ENCODE measurements around the gene ATP8B3.

ATP8B3 gene

GRCh38 chr19:1813192-1814182, 1.4 kb upstream of the ATP8B3 start:
- H3K27me3 ChIP-seq (ENCODE audit: insufficient read depth, low read length, poor library complexity): no peaks in the 10 kb centered on the region
- H3K4me1 ChIP-seq (ENCODE audit: control insufficient read depth, low read depth, low read length): no peaks in the 10 kb centered on the region
- H2BK15ac ChIP-seq (replicated peaks; ENCODE audit: low read depth): no peak overlapping the region
- H3K27ac ChIP-seq (ENCODE audit: low read depth, low read length): no peak overlapping the region
- peak overlapping the region; percentile 48 for H3K9ac ChIP-seq (ENCODE audit: low read length)
- no peak overlapping the region for H4K8ac ChIP-seq (ENCODE audit: low read depth, low read length)
- no CpG with 5 or more reads among the region's 21 CpGs for WGBS (ENCODE audit: extremely low coverage, insufficient coverage, low lambda C conversion rate)
- no peak overlapping the region for H2BK120ac ChIP-seq (ENCODE audit: low read depth, low read length)
- H2BK5ac ChIP-seq (ENCODE audit: low read length): no peak overlapping the region
- no peak overlapping the region for H3K18ac ChIP-seq (ENCODE audit: low read length)
- no peaks in the 10 kb centered on the region for H3K79me2 ChIP-seq (ENCODE audit: control insufficient read depth, insufficient read depth, low read length)
- H3K56ac ChIP-seq (ENCODE audit: low read length): peak overlapping the region; percentile 77
- no peak overlapping the region for H3K4me3 ChIP-seq (ENCODE audit: low read length)
- peak overlapping the region; percentile 87 for H3K4me2 ChIP-seq (ENCODE audit: low read length)
- H3K23ac ChIP-seq (ENCODE audit: low read length): peak overlapping the region; percentile 85
- no peaks in the 10 kb centered on the region for H3K79me1 ChIP-seq (ENCODE audit: low read length)
- no peak overlapping the region for H4K5ac ChIP-seq (ENCODE audit: low read length)
- H3K4ac ChIP-seq (ENCODE audit: low read depth, low read length): no peak overlapping the region
- peaks cover 7% of the 10 kb centered on the region for H3K36me3 ChIP-seq (ENCODE audit: control insufficient read depth, insufficient read depth, low read length)
- H2AK5ac ChIP-seq (ENCODE audit: low read length): no peak overlapping the region
- no peak for DNase-seq

DNA sequence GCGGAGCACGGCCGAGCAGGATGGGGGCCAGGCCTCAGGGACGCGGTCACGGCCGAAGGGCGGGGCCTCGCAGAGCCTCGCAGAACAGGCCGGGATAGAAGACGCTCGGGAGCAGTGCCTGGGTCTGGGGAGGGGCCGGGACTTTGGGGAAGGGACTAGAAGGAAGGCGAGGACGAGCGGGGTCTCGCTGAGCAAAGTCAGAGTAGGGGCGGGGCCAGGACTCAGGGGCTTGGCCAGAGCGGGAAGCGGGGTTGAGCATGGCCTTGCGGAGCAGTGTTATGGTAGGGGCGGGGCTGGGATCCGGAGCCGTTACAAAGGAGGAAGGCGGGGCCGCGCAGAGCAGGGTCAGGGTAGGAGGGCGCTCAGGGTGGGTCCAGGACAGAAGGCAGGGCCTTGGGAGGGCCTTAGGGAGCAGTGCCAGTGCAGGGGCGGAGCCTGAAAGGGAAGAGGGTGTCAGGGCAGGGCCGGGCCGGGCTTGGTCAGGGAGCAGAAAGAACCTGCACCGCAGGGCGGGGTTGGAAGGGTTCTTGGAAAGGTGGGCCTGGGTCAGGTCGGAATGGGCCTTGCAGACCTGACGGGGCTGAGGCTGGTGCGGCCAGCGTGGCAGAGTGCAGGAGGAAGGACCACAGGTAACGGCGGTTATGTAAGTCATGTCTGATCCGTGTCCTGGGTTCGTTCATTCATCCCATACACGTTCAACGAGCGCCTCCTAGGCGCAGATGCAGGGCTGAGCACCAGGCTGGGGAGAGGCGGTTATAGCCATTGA, 533 bp upstream of the ATP8B3 start:
- peak overlapping the region; percentile 48 for H3K9ac ChIP-seq (ENCODE audit: low read length)
- H3K36me3 ChIP-seq (ENCODE audit: control insufficient read depth, insufficient read depth, low read length): peaks cover 7% of the 10 kb centered on the region
- no peak overlapping the region for H3K23ac ChIP-seq (ENCODE audit: low read length)
- no peak overlapping the region for H3K4ac ChIP-seq (ENCODE audit: low read depth, low read length)
- no peak overlapping the region for H3K27ac ChIP-seq (ENCODE audit: low read depth, low read length)
- no peak overlapping the region for H3K4me3 ChIP-seq (ENCODE audit: low read length)
- H4K5ac ChIP-seq (ENCODE audit: low read length): no peak overlapping the region
- no peaks in the 10 kb centered on the region for H3K4me1 ChIP-seq (ENCODE audit: control insufficient read depth, low read depth, low read length)
- no peak overlapping the region for H2BK15ac ChIP-seq (replicated peaks; ENCODE audit: low read depth)
- H3K18ac ChIP-seq (ENCODE audit: low read length): no peak overlapping the region
- H2BK120ac ChIP-seq (ENCODE audit: low read depth, low read length): no peak overlapping the region
- no peak overlapping the region for H2AK5ac ChIP-seq (ENCODE audit: low read length)
- H3K4me2 ChIP-seq (ENCODE audit: low read length): peak overlapping the region; percentile 87
- H3K79me2 ChIP-seq (ENCODE audit: control insufficient read depth, insufficient read depth, low read length): no peaks in the 10 kb centered on the region
- no peaks in the 10 kb centered on the region for H3K79me1 ChIP-seq (ENCODE audit: low read length)
- DNase-seq: peak; percentile 98
- no peaks in the 10 kb centered on the region for H3K27me3 ChIP-seq (ENCODE audit: insufficient read depth, low read length, poor library complexity)
- no peak overlapping the region for H4K8ac ChIP-seq (ENCODE audit: low read depth, low read length)
- no CpG with 5 or more reads among the region's 47 CpGs for WGBS (ENCODE audit: extremely low coverage, insufficient coverage, low lambda C conversion rate)
- peak overlapping the region; percentile 77 for H3K56ac ChIP-seq (ENCODE audit: low read length)
- no peak overlapping the region for H2BK5ac ChIP-seq (ENCODE audit: low read length)

GRCh38 chr19:1811472-1811894, 593 bp downstream of the ATP8B3 start:
- no peak overlapping the region for H2BK120ac ChIP-seq (ENCODE audit: low read depth, low read length)
- H2BK15ac ChIP-seq (replicated peaks; ENCODE audit: low read depth): no peak overlapping the region
- no peaks in the 10 kb centered on the region for H3K4me1 ChIP-seq (ENCODE audit: control insufficient read depth, low read depth, low read length)
- peak; percentile 41 for DNase-seq
- no peak overlapping the region for H3K27ac ChIP-seq (ENCODE audit: low read depth, low read length)
- no peak overlapping the region for H3K23ac ChIP-seq (ENCODE audit: low read length)
- H4K8ac ChIP-seq (ENCODE audit: low read depth, low read length): no peak overlapping the region
- H3K4me3 ChIP-seq (ENCODE audit: low read length): no peak overlapping the region
- no peaks in the 10 kb centered on the region for H3K79me2 ChIP-seq (ENCODE audit: control insufficient read depth, insufficient read depth, low read length)
- H3K79me1 ChIP-seq (ENCODE audit: low read length): no peaks in the 10 kb centered on the region
- no peak overlapping the region for H3K9ac ChIP-seq (ENCODE audit: low read length)
- H2BK5ac ChIP-seq (ENCODE audit: low read length): no peak overlapping the region
- no peak overlapping the region for H4K5ac ChIP-seq (ENCODE audit: low read length)
- H3K36me3 ChIP-seq (ENCODE audit: control insufficient read depth, insufficient read depth, low read length): peaks cover 5% of the 10 kb centered on the region
- no peak overlapping the region for H3K4ac ChIP-seq (ENCODE audit: low read depth, low read length)
- no peak overlapping the region for H3K4me2 ChIP-seq (ENCODE audit: low read length)
- no peak overlapping the region for H2AK5ac ChIP-seq (ENCODE audit: low read length)
- H3K56ac ChIP-seq (ENCODE audit: low read length): peak overlapping the region; percentile 60
- no peak overlapping the region for H3K18ac ChIP-seq (ENCODE audit: low read length)
- WGBS (ENCODE audit: extremely low coverage, insufficient coverage, low lambda C conversion rate): no CpG with 5 or more reads among the region's 13 CpGs
- H3K27me3 ChIP-seq (ENCODE audit: insufficient read depth, low read length, poor library complexity): no peaks in the 10 kb centered on the region

DNA sequence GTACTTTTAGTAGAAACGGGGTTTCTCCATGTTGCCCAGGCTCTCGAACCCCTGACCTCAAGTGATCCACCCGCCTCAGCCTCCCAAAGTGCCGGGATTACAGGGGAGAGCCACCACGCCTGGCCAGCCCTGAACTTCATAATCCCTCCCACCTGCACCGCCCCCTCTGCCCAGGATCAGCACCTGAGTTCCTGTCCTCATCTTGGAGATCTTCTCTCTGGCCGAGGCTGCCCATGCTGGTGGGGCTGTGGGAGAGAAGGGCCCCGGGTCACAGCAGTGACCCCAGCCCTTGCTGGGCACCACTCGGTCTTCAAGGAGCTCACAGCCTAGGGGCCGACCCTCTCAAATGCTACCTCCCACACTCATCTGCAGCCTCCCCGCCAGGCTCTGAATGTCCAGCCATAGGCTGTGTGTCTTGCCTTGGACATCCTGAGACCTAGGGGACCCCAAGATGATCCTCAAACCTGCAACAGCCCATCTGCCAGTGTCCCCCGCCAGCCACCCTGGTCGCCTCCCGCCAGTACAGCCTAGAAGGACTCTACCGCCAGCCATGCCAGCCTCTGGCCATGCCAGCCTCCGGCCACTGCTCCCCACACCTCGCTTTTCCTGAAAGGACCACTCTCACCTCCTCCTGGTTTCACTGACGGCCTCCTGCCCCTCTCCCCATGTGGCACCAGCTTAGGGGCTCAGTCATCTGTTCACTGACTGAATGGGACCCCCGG, 1.5 kb downstream of the ATP8B3 start:
- Histone ChIP-seq H3K56ac (ENCODE audit: low read length) (no peak overlapping the region), H3K79me1 (ENCODE audit: low read length) (no peaks in the 10 kb centered on the region), H2AK5ac (ENCODE audit: low read length) (no peak overlapping the region), H3K4me2 (ENCODE audit: low read length) (no peak overlapping the region), H4K8ac (ENCODE audit: low read depth, low read length) (no peak overlapping the region), H2BK5ac (ENCODE audit: low read length) (no peak overlapping the region), H3K18ac (ENCODE audit: low read length) (no peak overlapping the region), H2BK15ac (replicated peaks; ENCODE audit: low read depth) (no peak overlapping the region), H3K79me2 (ENCODE audit: control insufficient read depth, insufficient read depth, low read length) (no peaks in the 10 kb centered on the region), H3K4ac (ENCODE audit: low read depth, low read length) (no peak overlapping the region), H3K9ac (ENCODE audit: low read length) (no peak overlapping the region), H3K4me1 (ENCODE audit: control insufficient read depth, low read depth, low read length) (no peaks in the 10 kb centered on the region), H3K27me3 (ENCODE audit: insufficient read depth, low read length, poor library complexity) (no peaks in the 10 kb centered on the region), H3K23ac (ENCODE audit: low read length) (no peak overlapping the region), H3K27ac (ENCODE audit: low read depth, low read length) (no peak overlapping the region), H3K36me3 (ENCODE audit: control insufficient read depth, insufficient read depth, low read length) (no peaks in the 10 kb centered on the region), H4K5ac (ENCODE audit: low read length) (no peak overlapping the region), H2BK120ac (ENCODE audit: low read depth, low read length) (no peak overlapping the region), H3K4me3 (ENCODE audit: low read length) (no peak overlapping the region)
- no peak for DNase-seq
- WGBS (ENCODE audit: extremely low coverage, insufficient coverage, low lambda C conversion rate): no CpG with 5 or more reads among the region's 19 CpGs

GRCh38 chr19:1809678-1810077, 2.4 kb downstream of the ATP8B3 start:
- Histone ChIP-seq H3K18ac (ENCODE audit: low read length) (no peak overlapping the region), H2BK120ac (ENCODE audit: low read depth, low read length) (no peak overlapping the region), H3K79me1 (ENCODE audit: low read length) (no peaks in the 10 kb centered on the region), H3K9ac (ENCODE audit: low read length) (no peak overlapping the region), H4K8ac (ENCODE audit: low read depth, low read length) (no peak overlapping the region), H3K27me3 (ENCODE audit: insufficient read depth, low read length, poor library complexity) (no peaks in the 10 kb centered on the region), H2BK5ac (ENCODE audit: low read length) (no peak overlapping the region), H3K4me3 (ENCODE audit: low read length) (no peak overlapping the region), H3K4me1 (ENCODE audit: control insufficient read depth, low read depth, low read length) (no peaks in the 10 kb centered on the region), H4K5ac (ENCODE audit: low read length) (no peak overlapping the region), H3K36me3 (ENCODE audit: control insufficient read depth, insufficient read depth, low read length) (no peaks in the 10 kb centered on the region), H3K23ac (ENCODE audit: low read length) (no peak overlapping the region), H3K4me2 (ENCODE audit: low read length) (no peak overlapping the region), H3K27ac (ENCODE audit: low read depth, low read length) (no peak overlapping the region), H3K79me2 (ENCODE audit: control insufficient read depth, insufficient read depth, low read length) (no peaks in the 10 kb centered on the region), H2AK5ac (ENCODE audit: low read length) (no peak overlapping the region), H3K4ac (ENCODE audit: low read depth, low read length) (no peak overlapping the region), H2BK15ac (replicated peaks; ENCODE audit: low read depth) (no peak overlapping the region), H3K56ac (ENCODE audit: low read length) (no peak overlapping the region)
- WGBS (ENCODE audit: extremely low coverage, insufficient coverage, low lambda C conversion rate): no CpG with 5 or more reads among the region's 18 CpGs
- DNase-seq: no peak
